Measurements from ENCODE around the gene MPC1L. TPM values are rescaled to one million over a fixed set of nuclear protein-coding genes. Genes with fewer than 3 reads are reported as not detected.

MPC1L gene
- total and polyA plus RNA-seq, 2 of the 8 experiments (the other 6 are each of a cell fraction or from before 2014, with no cell fraction given) = not detected

DNA sequence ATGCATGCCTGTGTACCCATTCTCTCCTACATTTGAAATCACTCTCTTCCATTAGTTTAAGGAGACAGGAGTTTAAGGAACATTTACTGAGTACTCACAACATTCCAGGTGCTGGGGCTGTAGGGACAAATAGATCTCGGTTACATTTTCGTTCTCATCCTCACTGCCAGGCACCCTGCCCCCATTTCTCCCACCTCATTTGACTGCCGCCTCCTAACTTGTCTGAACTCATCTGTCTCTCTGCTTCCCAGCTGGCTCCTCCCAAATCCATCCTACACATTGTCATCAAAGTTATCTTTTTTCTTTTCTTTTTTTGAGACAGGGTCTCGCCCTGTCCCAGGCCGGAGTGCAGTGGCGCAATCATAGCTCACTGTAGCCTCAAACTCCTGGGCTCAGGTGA, 19.8 kb upstream of the MPC1L start:
- no peak overlapping the region for H4K5ac ChIP-seq (ENCODE audit: insufficient read length, low read depth, low read length)
- H4K20me1 ChIP-seq (replicated peaks in 1 of 2; ENCODE audit: control insufficient read depth in 1 of 2, insufficient read depth in 2 of 2, low read length in 2 of 2) = no peaks in the 10 kb centered on the region
- H2BK5ac ChIP-seq (ENCODE audit: low read depth, low read length) = no peak overlapping the region
- no peak overlapping the region for H2AFZ ChIP-seq (ENCODE audit: low read length)
- no peaks in the 10 kb centered on the region for H3K27me3 ChIP-seq (replicated peaks in 1 of 4; ENCODE audit: control insufficient read depth in 3 of 4, extremely low read depth in 1 of 4, insufficient read depth in 3 of 4, low read length in 3 of 4)
- no peaks in the 10 kb centered on the region for H3K79me1 ChIP-seq (ENCODE audit: low read depth, low read length)
- H3K79me2 ChIP-seq (ENCODE audit: control insufficient read depth in 1 of 2, insufficient read depth in 2 of 2, low read length in 2 of 2) = no peaks in the 10 kb centered on the region
- POLR2A ChIA-PET (ENCODE audit: partially characterized antibody) = no interaction called here
- H3K4me2 ChIP-seq (ENCODE audit: insufficient read depth in 1 of 2, low read depth in 2 of 2, low read length in 2 of 2) = no peak overlapping the region
- no peak overlapping the region for H3K9ac ChIP-seq (replicated peaks in 1 of 4; ENCODE audit: extremely low read depth in 1 of 4, low read depth in 3 of 4, low read length in 3 of 4)
- H4K91ac ChIP-seq (replicated peaks; ENCODE audit: insufficient read length, low read length) = no peak overlapping the region
- no peak overlapping the region for H3K4me3 ChIP-seq (ENCODE audit: extremely low read depth in 1 of 4, insufficient read depth in 2 of 4, low read depth in 3 of 4, low read length in 4 of 4)
- H3K23me2 ChIP-seq (ENCODE audit: low read depth, low read length) = no peaks in the 10 kb centered on the region
- H3K9me3 ChIP-seq (ENCODE audit: insufficient read depth in 2 of 2, low read depth in 1 of 2, low read length in 1 of 2) = no peaks in the 10 kb centered on the region
- no peak overlapping the region for H3K4ac ChIP-seq (replicated peaks; ENCODE audit: insufficient read length, low read depth, low read length)
- H3K36me3 ChIP-seq (ENCODE audit: control insufficient read depth in 2 of 4, insufficient read depth in 4 of 4, low read length in 3 of 4) = peaks cover 0 to 11% (median 6%) of the 10 kb centered on the region in 4 experiments; a peak in 4 of 8 replicates
- H3K14ac ChIP-seq (ENCODE audit: insufficient read length) = no peak overlapping the region
- no peak overlapping the region for H2BK120ac ChIP-seq (replicated peaks; ENCODE audit: low read depth, low read length)
- H3K56ac ChIP-seq (replicated peaks; ENCODE audit: insufficient read length, low read depth, low read length) = no peak overlapping the region
- no peak overlapping the region for H2BK20ac ChIP-seq (ENCODE audit: low read length)
- no peak overlapping the region for H2AK5ac ChIP-seq (ENCODE audit: low read depth, low read length)
- no peak overlapping the region for H2BK15ac ChIP-seq (ENCODE audit: low read length)
- H3K18ac ChIP-seq (ENCODE audit: extremely low read depth, low read length) = no peak overlapping the region
- TF ChIP-seq RNF2 (IDR thresholded peaks at IDR 0.05; ENCODE audit: borderline replicate concordance, low read depth, low read length, missing control alignments, poor library complexity, severe bottlenecking) (no peak), PHF8 (conservative IDR thresholded peaks at IDR 0.05; ENCODE audit: low read depth, low read length) (no peak), SIX5 (IDR thresholded peaks at IDR 0.05; ENCODE audit: low read depth, low read length) (no peak), EP300 (IDR thresholded peaks at IDR 0.05; ENCODE audit: borderline replicate concordance in 1 of 2, low read depth in 2 of 2, low read length in 2 of 2) (no peak), SRF (IDR thresholded peaks at IDR 0.05; ENCODE audit: low read depth, low read length) (no peak), MAFK (IDR thresholded peaks at IDR 0.05; ENCODE audit: low read depth, low read length) (no peak), SUZ12 (IDR thresholded peaks at IDR 0.05; ENCODE audit: low read length) (no peak), TBP (IDR thresholded peaks at IDR 0.05; ENCODE audit: low read depth, low read length) (no peak)
- TF ChIP-seq, protein P1, sequence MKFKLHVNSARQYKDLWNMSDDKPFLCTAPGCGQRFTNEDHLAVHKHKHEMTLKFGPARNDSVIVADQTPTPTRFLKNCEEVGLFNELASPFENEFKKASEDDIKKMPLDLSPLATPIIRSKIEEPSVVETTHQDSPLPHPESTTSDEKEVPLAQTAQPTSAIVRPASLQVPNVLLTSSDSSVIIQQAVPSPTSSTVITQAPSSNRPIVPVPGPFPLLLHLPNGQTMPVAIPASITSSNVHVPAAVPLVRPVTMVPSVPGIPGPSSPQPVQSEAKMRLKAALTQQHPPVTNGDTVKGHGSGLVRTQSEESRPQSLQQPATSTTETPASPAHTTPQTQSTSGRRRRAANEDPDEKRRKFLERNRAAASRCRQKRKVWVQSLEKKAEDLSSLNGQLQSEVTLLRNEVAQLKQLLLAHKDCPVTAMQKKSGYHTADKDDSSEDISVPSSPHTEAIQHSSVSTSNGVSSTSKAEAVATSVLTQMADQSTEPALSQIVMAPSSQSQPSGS (IDR thresholded peaks at IDR 0.05; ENCODE audit: low read length) = no peak
- H3K4me1 ChIP-seq (replicated peaks in 1 of 4; ENCODE audit: control insufficient read depth in 3 of 4, insufficient read depth in 4 of 4, low read length in 3 of 4) = no peaks in the 10 kb centered on the region
- no peak overlapping the region for H3K23ac ChIP-seq (ENCODE audit: insufficient read length)
- no peak overlapping the region for H4K8ac ChIP-seq (ENCODE audit: extremely low read depth, insufficient read depth, low read length)
- no peak overlapping the region for H3K27ac ChIP-seq (ENCODE audit: low read depth, low read length)
- CTCF ChIA-PET (ENCODE audit: partially characterized antibody) = interaction anchor here (0.6 kb wide), 1 partner anchor 17 kb away, joined by 3 read pairs; no protein-coding TSS in a partner anchor
- 89% methylated on average over 4 of the region's 6 CpGs; no CpG with 5 or more reads in 1 of the 2 experiments for WGBS, 2 experiments (ENCODE audit: extremely low coverage in 1 of 2, insufficient coverage in 1 of 2, insufficient read length in 1 of 2, insufficient replicate concordance in 2 of 2, low coverage in 1 of 2, low lambda C conversion rate in 2 of 2, missing lambda C conversion rate in 1 of 2)
- no peak for FAIRE-seq
- no peak for DNase-seq (ENCODE audit: low read depth in 1 of 2, low spot score in 2 of 2)
- H2BK12ac ChIP-seq (ENCODE audit: low read depth, low read length) = no peak overlapping the region
